ENCODE measurements around the gene DBF4B.
A peak's percentile ranks its signal among the peaks of the same experiment; 100 is the strongest.

DBF4B gene

GRCh38 chr17:44765965-44766364 is 57.5 kb downstream of the DBF4B start:
- H3K9ac ChIP-seq (ENCODE audit: low read depth, low read length), result no peak overlapping the region
- peaks cover 4% of the 10 kb centered on the region; the same call in 1 of the 2 replicates for H3K4me1 ChIP-seq (ENCODE audit: insufficient read depth, low read length)
- H3K4me3 ChIP-seq (ENCODE audit: low read length), result no peak overlapping the region
- no peak overlapping the region for H3K27ac ChIP-seq (ENCODE audit: low read length)
- peaks cover 12% of the 10 kb centered on the region for H3K27me3 ChIP-seq (ENCODE audit: insufficient read depth, low read length)
- H3K36me3 ChIP-seq (ENCODE audit: insufficient read depth, low read depth, low read length), result no peaks in the 10 kb centered on the region
- H3K9me3 ChIP-seq (ENCODE audit: insufficient read depth, low read depth, low read length), result no peaks in the 10 kb centered on the region

DNA sequence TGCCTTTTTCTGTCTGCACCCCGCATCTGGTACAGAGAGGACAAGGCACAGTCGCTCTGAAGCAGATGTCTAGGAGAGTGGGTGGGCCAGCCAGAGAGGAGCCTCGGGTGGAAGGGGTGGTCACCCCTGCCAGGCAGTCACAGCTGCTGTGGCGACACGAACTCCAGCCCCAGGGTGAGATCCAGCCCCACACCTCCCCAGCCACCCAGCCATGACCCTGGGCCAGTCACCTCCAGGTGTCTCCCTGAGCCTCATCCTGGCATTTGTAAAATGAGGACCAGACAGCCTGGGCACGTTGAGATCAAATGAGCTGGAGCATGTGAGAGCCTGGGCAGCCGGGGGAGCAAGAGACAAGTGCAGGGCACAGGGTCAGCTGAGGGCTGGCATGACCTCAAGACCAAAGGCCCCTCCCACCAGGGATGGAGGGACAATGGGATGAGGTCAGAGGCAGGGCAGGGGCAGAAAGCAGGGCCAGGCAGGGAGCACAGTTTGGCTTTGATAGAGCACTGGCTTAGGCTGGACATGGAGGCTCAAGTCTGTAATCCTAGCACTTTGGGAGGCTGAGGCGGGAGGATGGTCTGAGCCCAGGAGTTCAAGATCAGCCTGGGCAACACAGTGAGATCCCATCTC is 58.1 kb downstream of the DBF4B start:
- Histone ChIP-seq H3K4me3 (ENCODE audit: low read length) (no peak overlapping the region), H3K9me3 (ENCODE audit: insufficient read depth, low read depth, low read length) (no peaks in the 10 kb centered on the region), H3K36me3 (ENCODE audit: insufficient read depth, low read depth, low read length) (no peaks in the 10 kb centered on the region), H3K27me3 (ENCODE audit: insufficient read depth, low read length) (peaks cover 6% of the 10 kb centered on the region), H3K9ac (ENCODE audit: low read depth, low read length) (no peak overlapping the region), H3K27ac (ENCODE audit: low read length) (no peak overlapping the region), H3K4me1 (ENCODE audit: insufficient read depth, low read length) (peaks cover 4% of the 10 kb centered on the region; the same call in 1 of the 2 replicates)

DNA sequence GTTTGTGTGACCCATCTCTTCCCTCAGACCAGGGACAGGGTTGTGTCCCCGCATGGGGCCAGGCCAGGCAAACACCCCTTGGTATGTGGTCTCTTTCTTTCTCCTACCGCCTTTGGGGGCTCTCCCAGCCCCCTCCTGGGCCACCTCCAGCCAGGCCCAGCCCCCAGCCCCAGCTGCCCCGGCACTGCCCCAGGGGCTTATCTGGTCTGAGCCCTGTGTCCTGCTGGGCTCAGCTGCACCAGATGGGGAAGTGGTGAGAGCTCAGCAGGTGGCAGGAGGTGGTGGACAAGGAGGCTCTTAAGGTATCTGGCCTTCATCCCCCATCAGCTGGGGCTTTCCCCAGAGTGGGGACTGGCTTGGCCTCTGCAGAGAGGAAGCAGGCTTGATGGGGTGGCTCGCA is 59.0 kb downstream of the DBF4B start:
- no peaks in the 10 kb centered on the region for H3K9me3 ChIP-seq (ENCODE audit: insufficient read depth, low read depth, low read length)
- no peaks in the 10 kb centered on the region for H3K36me3 ChIP-seq (ENCODE audit: insufficient read depth, low read depth, low read length)
- peaks cover 4% of the 10 kb centered on the region; the same call in 1 of the 2 replicates for H3K4me1 ChIP-seq (ENCODE audit: insufficient read depth, low read length)
- H3K4me3 ChIP-seq (ENCODE audit: low read length), result no peak overlapping the region
- peaks cover 4% of the 10 kb centered on the region; the same call in 1 of the 2 replicates for H3K27me3 ChIP-seq (ENCODE audit: insufficient read depth, low read length)
- no peak overlapping the region for H3K27ac ChIP-seq (ENCODE audit: low read length)
- H3K9ac ChIP-seq (ENCODE audit: low read depth, low read length), result no peak overlapping the region

DNA sequence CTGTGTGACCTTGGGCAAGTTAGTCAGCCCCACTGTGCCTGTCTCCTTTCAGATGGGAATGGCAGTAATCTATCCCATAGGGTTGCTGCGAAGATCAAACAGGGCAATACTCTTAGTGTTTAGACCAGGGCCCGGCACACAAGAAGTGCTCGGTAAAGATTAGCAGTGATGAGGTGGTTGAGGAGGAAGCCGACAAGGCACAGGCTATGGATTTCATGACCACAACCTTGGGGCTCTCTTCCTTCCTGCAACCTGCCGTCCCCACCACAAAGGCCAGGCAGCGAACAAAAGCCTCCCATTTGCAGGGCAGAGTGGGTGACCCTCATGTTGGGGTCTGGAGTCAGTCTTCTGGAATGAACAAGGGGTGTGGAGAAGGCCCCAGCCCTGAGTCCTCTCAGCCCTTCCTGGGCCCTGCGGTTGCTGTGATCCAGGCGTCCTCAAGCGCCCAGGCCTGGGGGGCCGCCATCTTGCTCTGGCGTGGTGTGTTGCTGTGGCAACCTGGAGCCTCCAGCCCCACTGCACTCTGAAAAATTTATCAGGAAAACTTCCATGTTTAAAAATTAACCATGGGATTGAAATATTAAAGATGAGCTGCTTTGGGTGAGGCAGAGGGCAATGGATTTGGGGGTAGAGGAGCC is 60.2 kb downstream of the DBF4B start:
- H3K9ac ChIP-seq (ENCODE audit: low read depth, low read length), result no peak overlapping the region
- H3K36me3 ChIP-seq (ENCODE audit: insufficient read depth, low read depth, low read length), result no peaks in the 10 kb centered on the region
- H3K4me1 ChIP-seq (ENCODE audit: insufficient read depth, low read length), result peaks cover 4% of the 10 kb centered on the region; the same call in 1 of the 2 replicates
- H3K9me3 ChIP-seq (ENCODE audit: insufficient read depth, low read depth, low read length), result no peaks in the 10 kb centered on the region
- no peak overlapping the region for H3K27ac ChIP-seq (ENCODE audit: low read length)
- H3K27me3 ChIP-seq (ENCODE audit: insufficient read depth, low read length), result peaks cover 4% of the 10 kb centered on the region
- no peak overlapping the region for H3K4me3 ChIP-seq (ENCODE audit: low read length)

GRCh38 chr17:44769230-44769629 is 60.8 kb downstream of the DBF4B start:
- no peaks in the 10 kb centered on the region for H3K9me3 ChIP-seq (ENCODE audit: insufficient read depth, low read depth, low read length)
- no peaks in the 10 kb centered on the region for H3K36me3 ChIP-seq (ENCODE audit: insufficient read depth, low read depth, low read length)
- H3K9ac ChIP-seq (ENCODE audit: low read depth, low read length), result no peak overlapping the region
- H3K27ac ChIP-seq (ENCODE audit: low read length), result no peak overlapping the region
- H3K4me3 ChIP-seq (ENCODE audit: low read length), result no peak overlapping the region
- H3K4me1 ChIP-seq (ENCODE audit: insufficient read depth, low read length), result peaks cover 4% of the 10 kb centered on the region; the same call in 1 of the 2 replicates
- peaks cover 4% of the 10 kb centered on the region for H3K27me3 ChIP-seq (ENCODE audit: insufficient read depth, low read length)

DNA sequence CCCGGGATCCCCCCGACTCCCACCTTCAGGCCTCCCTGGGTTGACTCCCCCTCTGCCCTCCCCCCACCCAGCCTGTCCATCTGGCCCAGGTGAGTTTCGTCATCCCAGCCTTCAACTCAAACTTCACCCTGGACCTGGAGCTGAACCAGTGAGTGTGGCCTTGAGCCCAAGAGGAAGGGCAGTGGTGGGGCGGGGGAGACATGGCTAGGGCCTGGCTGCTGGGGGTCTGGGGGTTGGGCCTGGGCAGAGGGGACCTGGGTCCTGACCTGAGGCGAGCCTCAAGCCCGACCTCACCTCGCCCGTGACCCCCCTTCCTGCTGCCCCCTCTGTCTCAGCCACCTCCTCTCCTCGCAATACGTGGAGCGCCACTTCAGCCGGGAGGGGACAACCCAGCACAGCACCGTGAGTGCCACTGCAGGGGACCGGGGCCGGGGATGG is 61.2 kb downstream of the DBF4B start:
- H3K27ac ChIP-seq (ENCODE audit: low read length), result no peak overlapping the region
- H3K36me3 ChIP-seq (ENCODE audit: insufficient read depth, low read depth, low read length), result no peaks in the 10 kb centered on the region
- no peak overlapping the region for H3K9ac ChIP-seq (ENCODE audit: low read depth, low read length)
- no peaks in the 10 kb centered on the region for H3K9me3 ChIP-seq (ENCODE audit: insufficient read depth, low read depth, low read length)
- peaks cover 4% of the 10 kb centered on the region; the same call in 1 of the 2 replicates for H3K4me1 ChIP-seq (ENCODE audit: insufficient read depth, low read length)
- H3K27me3 ChIP-seq (ENCODE audit: insufficient read depth, low read length), result peaks cover 4% of the 10 kb centered on the region
- H3K4me3 ChIP-seq (ENCODE audit: low read length), result no peak overlapping the region

- no peaks in the 10 kb centered on the region for H3K9me3 ChIP-seq (ENCODE audit: insufficient read depth, low read depth, low read length)
- H3K4me1 ChIP-seq (ENCODE audit: insufficient read depth, low read length), result peaks cover 4% of the 10 kb centered on the region; the same call in 1 of the 2 replicates
- H3K27me3 ChIP-seq (ENCODE audit: insufficient read depth, low read length), result peaks cover 4% of the 10 kb centered on the region
- H3K36me3 ChIP-seq (ENCODE audit: insufficient read depth, low read depth, low read length), result no peaks in the 10 kb centered on the region
- H3K4me3 ChIP-seq (ENCODE audit: low read length), result no peak overlapping the region
- no peak overlapping the region for H3K27ac ChIP-seq (ENCODE audit: low read length)
- no peak overlapping the region for H3K9ac ChIP-seq (ENCODE audit: low read depth, low read length)
Measured at GRCh38 chr17:44770166-44770925, 61.9 kb downstream of the DBF4B start.

GRCh38 chr17:44772308-44773045 is 64.0 kb downstream of the DBF4B start:
- Histone ChIP-seq H3K27ac (ENCODE audit: low read length) (no peak overlapping the region), H3K9ac (ENCODE audit: low read depth, low read length) (no peak overlapping the region), H3K4me3 (ENCODE audit: low read length) (no peak overlapping the region), H3K36me3 (ENCODE audit: insufficient read depth, low read depth, low read length) (no peaks in the 10 kb centered on the region), H3K27me3 (ENCODE audit: insufficient read depth, low read length) (peaks cover 15% of the 10 kb centered on the region), H3K4me1 (ENCODE audit: insufficient read depth, low read length) (peaks cover 2% of the 10 kb centered on the region; the same call in 1 of the 2 replicates), H3K9me3 (ENCODE audit: insufficient read depth, low read depth, low read length) (no peaks in the 10 kb centered on the region)

DNA sequence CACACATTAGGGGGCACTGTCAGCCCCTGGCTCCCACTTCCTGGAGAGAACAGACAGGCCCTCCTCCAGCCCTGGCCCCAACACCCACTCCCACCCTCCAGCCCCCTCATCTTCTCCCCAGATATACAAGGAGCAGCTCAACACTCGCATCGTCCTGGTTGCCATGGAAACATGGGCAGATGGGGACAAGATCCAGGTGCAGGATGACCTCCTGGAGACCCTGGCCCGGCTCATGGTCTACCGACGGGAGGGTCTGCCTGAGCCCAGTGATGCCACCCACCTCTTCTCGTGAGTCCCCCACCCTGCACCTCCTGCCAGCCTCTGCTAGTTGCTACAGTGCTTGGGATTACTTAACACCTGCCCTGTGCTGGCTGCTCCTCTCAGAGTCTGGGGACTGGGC is 64.7 kb downstream of the DBF4B start:
- H3K4me1 ChIP-seq (ENCODE audit: insufficient read depth, low read length), result no peaks in the 10 kb centered on the region
- no peak overlapping the region for H3K27ac ChIP-seq (ENCODE audit: low read length)
- H3K9ac ChIP-seq (ENCODE audit: low read depth, low read length), result no peak overlapping the region
- peaks cover 22% of the 10 kb centered on the region for H3K27me3 ChIP-seq (ENCODE audit: insufficient read depth, low read length)
- no peak overlapping the region for H3K4me3 ChIP-seq (ENCODE audit: low read length)
- H3K9me3 ChIP-seq (ENCODE audit: insufficient read depth, low read depth, low read length), result no peaks in the 10 kb centered on the region
- no peaks in the 10 kb centered on the region for H3K36me3 ChIP-seq (ENCODE audit: insufficient read depth, low read depth, low read length)

- H3K4me1 ChIP-seq (ENCODE audit: insufficient read depth, low read length), result 0 out of 2 replicates have a peak, but pooled peaks cover 2% of the 10 kb centered on the region
- H3K4me3 ChIP-seq (ENCODE audit: low read length), result peak overlapping the region; percentile 77
- H3K9me3 ChIP-seq (ENCODE audit: insufficient read depth, low read depth, low read length), result no peaks in the 10 kb centered on the region
- H3K9ac ChIP-seq (ENCODE audit: low read depth, low read length), result peak overlapping the region; percentile 71; the same call in 1 of the 2 replicates
- H3K36me3 ChIP-seq (ENCODE audit: insufficient read depth, low read depth, low read length), result no peaks in the 10 kb centered on the region
- H3K27ac ChIP-seq (ENCODE audit: low read length), result no peak overlapping the region
- H3K27me3 ChIP-seq (ENCODE audit: insufficient read depth, low read length), result peaks cover 23% of the 10 kb centered on the region
Measured at GRCh38 chr17:44774271-44775135, 66.0 kb downstream of the DBF4B start.

Data from iPS-20b (cell line).